ENCODE results near the gene ATP5F1C. TPM values are rescaled to one million over a fixed set of nuclear protein-coding genes. Genes with fewer than 3 reads are reported as not detected.
A peak's percentile ranks its signal among the peaks of the same experiment; 100 is the strongest.
"Not testable (repeated sequence)": the region's sequence is repeated elsewhere in the genome, so short reads cannot be mapped to it uniquely, and the experiment has no call there.

Gene ATP5F1C
- total RNA-seq, 1 donor from 2014 or later = 165 TPM

DNA sequence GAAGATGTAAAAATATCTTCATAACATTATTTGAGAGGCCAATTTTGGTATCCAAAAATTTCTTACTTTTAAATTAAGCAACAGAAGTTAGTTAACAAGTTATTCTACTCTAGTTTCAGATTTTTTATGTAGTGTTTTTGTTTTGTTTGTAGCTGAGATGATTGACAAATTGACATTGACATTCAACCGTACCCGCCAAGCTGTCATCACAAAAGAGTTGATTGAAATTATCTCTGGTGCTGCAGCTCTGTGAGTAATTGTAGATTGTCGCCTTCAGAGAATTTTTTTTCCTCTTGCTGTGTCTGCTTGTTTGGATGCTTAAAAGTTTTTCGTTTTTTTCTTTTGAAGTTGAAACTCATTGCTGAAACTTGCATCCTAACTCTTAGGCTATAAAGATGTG, 14.6 kb downstream of the ATP5F1C start:
- DNase-seq (ENCODE audit: low read depth) (no peak), FAIRE-seq (no peak)
- Histone ChIP-seq H3K4me3 (ENCODE audit: low read depth, low read length) (no peak overlapping the region), H3K36me3 (ENCODE audit: control insufficient read depth, insufficient read depth, low read length) (peaks cover 23% of the 10 kb centered on the region), H3K27me3 (ENCODE audit: control insufficient read depth, insufficient read depth, low read length) (no peaks in the 10 kb centered on the region)
- TF ChIP-seq, protein P1, sequence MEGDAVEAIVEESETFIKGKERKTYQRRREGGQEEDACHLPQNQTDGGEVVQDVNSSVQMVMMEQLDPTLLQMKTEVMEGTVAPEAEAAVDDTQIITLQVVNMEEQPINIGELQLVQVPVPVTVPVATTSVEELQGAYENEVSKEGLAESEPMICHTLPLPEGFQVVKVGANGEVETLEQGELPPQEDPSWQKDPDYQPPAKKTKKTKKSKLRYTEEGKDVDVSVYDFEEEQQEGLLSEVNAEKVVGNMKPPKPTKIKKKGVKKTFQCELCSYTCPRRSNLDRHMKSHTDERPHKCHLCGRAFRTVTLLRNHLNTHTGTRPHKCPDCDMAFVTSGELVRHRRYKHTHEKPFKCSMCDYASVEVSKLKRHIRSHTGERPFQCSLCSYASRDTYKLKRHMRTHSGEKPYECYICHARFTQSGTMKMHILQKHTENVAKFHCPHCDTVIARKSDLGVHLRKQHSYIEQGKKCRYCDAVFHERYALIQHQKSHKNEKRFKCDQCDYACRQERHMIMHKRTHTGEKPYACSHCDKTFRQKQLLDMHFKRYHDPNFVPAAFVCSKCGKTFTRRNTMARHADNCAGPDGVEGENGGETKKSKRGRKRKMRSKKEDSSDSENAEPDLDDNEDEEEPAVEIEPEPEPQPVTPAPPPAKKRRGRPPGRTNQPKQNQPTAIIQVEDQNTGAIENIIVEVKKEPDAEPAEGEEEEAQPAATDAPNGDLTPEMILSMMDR (IDR thresholded peaks at IDR 0.05; ENCODE audit: insufficient read depth, low read length, severe bottlenecking) = no peak

DNA sequence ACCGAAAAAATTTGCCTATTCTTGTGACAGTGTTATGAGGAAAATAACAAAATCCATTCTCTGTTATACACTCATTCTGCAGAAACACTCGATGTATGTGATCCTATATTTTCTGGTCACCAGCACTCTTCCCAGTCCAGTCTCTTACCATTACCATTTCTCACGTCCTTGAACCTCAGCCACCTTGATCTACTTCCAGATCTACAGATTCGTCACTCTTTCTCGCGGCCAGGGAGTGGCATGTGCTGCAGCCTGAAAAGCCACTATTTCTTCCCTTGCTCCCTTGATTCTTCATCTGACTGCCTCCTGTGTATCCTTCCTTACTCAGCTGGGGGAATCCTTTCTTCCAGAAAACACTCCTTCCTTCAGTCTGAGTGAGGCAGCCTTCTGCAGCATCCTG, 16.2 kb downstream of the ATP5F1C start:
- TF ChIP-seq, protein P1 (IDR thresholded peaks at IDR 0.05; ENCODE audit: insufficient read depth, low read length, severe bottlenecking) = no peak
- FAIRE-seq (no peak), DNase-seq (ENCODE audit: low read depth) (no peak)
- peaks cover 24% of the 10 kb centered on the region for H3K36me3 ChIP-seq (ENCODE audit: control insufficient read depth, insufficient read depth, low read length)
- no peak overlapping the region for H3K4me3 ChIP-seq (ENCODE audit: low read depth, low read length)
- no peaks in the 10 kb centered on the region for H3K27me3 ChIP-seq (ENCODE audit: control insufficient read depth, insufficient read depth, low read length)

DNA sequence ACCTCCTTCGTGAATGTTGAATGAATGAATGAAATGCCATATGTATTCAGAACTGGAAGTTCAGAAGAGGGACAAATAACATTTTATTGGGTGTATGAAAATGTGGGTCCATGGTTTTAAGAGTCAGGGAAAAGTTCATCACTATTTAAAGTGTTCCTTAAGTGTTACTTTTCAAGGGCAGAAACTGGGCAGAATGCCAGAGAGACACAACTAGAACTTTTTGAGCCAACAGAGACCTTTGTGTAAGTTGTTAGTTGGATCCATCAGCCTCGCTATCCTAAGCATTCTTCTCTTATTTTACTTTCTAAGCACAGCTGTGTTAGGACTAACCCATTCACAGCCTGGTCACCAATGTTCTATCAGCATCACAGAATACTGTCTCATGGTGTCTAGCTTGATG, 16.8 kb downstream of the ATP5F1C start:
- DNase-seq (ENCODE audit: low read depth) = no peak
- no peak overlapping the region for H3K4me3 ChIP-seq (ENCODE audit: low read depth, low read length)
- peaks cover 21% of the 10 kb centered on the region for H3K36me3 ChIP-seq (ENCODE audit: control insufficient read depth, insufficient read depth, low read length)
- H3K27me3 ChIP-seq (ENCODE audit: control insufficient read depth, insufficient read depth, low read length) = no peaks in the 10 kb centered on the region
- TF ChIP-seq, protein P1 (IDR thresholded peaks at IDR 0.05; ENCODE audit: insufficient read depth, low read length, severe bottlenecking) = no peak
- no peak for FAIRE-seq

DNA sequence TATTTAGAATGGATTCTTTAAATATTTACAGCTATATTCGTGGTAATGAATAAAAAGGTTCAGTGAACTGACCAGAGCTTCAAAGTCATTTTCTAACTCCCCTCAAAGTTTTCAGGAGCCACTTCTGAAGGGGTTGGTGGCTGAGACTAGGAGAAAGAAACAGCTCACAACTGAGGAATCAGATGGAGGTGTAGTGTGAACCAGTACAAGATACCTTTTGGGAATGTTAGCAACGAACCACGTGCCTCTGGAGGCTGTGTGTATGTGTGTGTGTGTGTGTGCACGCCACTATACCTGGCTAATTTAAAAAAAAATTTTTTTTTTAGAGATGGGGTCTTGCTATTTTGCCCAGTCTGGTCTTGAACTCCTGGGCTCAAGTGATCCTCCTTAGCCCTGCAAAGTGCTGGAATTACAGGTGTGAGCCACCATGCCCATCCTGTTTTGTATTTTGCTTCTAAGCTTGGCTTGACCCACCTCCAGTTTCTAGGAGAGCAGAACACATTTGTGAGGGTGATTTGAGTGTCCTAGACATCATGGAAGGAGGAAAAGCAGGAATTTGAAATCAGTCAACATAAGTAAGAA, 20.8 kb downstream of the ATP5F1C start:
- Histone ChIP-seq H3K36me3 (ENCODE audit: control insufficient read depth, insufficient read depth, low read length) (peaks cover 13% of the 10 kb centered on the region), H3K27me3 (ENCODE audit: control insufficient read depth, insufficient read depth, low read length) (no peaks in the 10 kb centered on the region), H3K4me3 (ENCODE audit: low read depth, low read length) (no peak overlapping the region)
- no peak for DNase-seq (ENCODE audit: low read depth)
- TF ChIP-seq, protein P1 (IDR thresholded peaks at IDR 0.05; ENCODE audit: insufficient read depth, low read length, severe bottlenecking) = no peak
- no peak for FAIRE-seq

DNA sequence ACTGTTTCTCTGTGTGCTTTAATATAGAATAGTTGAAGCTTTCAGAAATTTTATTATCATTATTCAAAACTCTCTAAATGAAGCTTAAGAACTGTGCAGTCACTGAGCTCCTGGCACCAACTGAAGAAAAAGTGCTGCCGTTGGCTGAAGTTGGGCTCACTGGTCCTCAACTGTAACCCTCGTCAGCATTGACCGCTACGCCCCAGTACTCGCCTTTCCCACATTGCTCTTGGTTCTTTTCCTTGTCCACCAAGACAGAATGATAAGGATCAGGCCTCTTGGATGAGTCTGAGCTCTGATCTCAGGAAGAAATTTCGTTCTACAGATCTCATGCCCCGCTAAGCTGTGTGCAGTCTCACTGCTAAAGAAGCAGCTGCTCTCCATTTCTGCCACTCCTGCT, 22.5 kb downstream of the ATP5F1C start:
- Histone ChIP-seq H3K27me3 (ENCODE audit: control insufficient read depth, insufficient read depth, low read length) (no peaks in the 10 kb centered on the region), H3K36me3 (ENCODE audit: control insufficient read depth, insufficient read depth, low read length) (peaks cover 3% of the 10 kb centered on the region), H3K4me3 (ENCODE audit: low read depth, low read length) (no peak overlapping the region)
- DNase-seq (ENCODE audit: low read depth) = no peak
- no peak for FAIRE-seq
- TF ChIP-seq, protein P1 (IDR thresholded peaks at IDR 0.05; ENCODE audit: insufficient read depth, low read length, severe bottlenecking) = no peak

DNA sequence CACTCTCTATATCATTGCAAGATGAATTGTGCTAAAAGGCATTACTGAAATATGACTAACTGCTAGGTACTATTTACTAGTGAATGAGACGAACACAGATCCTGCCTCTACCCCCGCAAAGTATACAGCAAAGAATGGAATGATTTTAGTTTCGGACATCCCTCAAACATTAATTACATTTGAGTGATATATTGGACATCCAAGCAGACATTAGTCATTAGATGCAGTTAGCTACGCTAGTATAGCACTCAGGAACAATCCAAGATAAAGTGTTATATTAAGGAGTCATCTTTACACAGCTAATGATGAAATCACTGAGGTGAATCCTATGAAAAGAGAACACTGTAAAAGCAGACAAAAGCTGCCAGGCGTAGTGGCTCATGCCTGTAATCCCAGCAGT, 23.0 kb downstream of the ATP5F1C start:
- Histone ChIP-seq H3K36me3 (ENCODE audit: control insufficient read depth, insufficient read depth, low read length) (peaks cover 3% of the 10 kb centered on the region), H3K27me3 (ENCODE audit: control insufficient read depth, insufficient read depth, low read length) (no peaks in the 10 kb centered on the region), H3K4me3 (ENCODE audit: low read depth, low read length) (no peak overlapping the region)
- no peak for FAIRE-seq
- TF ChIP-seq, protein P1 (IDR thresholded peaks at IDR 0.05; ENCODE audit: insufficient read depth, low read length, severe bottlenecking) = no peak
- peak; percentile 13 for DNase-seq (ENCODE audit: low read depth)

DNA sequence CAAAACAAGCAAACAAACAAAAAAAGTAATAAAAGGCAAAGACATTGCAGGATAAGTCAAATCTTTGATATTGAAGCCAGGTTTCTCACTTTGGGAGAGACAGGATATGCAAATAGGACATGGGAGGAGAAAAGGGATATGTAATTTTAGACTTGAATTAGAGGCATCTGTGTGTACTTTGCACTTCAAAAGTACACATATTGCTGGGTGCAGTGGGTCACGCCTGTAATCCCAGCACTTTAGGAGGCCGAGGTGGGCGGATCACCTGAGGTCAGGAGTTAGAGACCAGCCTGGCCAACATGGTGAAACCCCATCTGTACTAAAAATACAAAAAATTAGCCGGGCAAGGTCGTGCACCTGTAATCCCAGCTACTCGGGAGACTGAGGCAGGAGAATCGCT, 23.8 kb downstream of the ATP5F1C start:
- not testable (repeated sequence) for H3K4me3 ChIP-seq (ENCODE audit: low read depth, low read length); H3K36me3 ChIP-seq (ENCODE audit: control insufficient read depth, insufficient read depth, low read length); H3K27me3 ChIP-seq (ENCODE audit: control insufficient read depth, insufficient read depth, low read length); DNase-seq (ENCODE audit: low read depth); FAIRE-seq

All from bronchial epithelial cell (primary cell).